ENCODE measurements around the gene TNFRSF17. TPM values are rescaled to one million over a fixed set of nuclear protein-coding genes. Genes with fewer than 3 reads are reported as not detected.
A peak's percentile ranks its signal among the peaks of the same experiment; 100 is the strongest.

TNFRSF17 gene
- total RNA-seq, 1 experiment from 2014 or later = not detected

DNA sequence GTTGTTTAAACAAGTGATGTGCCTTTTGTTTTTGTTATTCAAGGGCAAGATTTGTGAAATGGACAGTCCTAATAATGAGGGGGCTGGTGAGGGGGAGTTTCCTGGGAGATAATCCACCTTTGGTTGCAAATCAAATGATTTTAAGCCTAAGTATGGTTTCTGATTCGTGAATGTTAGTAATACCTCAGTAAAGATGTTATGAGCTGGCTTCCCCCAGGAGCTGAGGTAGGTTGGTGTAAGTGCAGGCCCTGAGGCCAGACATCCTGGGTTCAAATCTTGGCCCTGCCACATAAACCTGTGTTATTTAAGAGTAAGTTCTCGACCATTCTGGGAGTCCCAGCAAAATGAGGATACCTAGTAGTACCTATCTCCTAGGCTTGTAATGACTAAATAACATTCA is 13.1 kb downstream of the TNFRSF17 start:
- H3K9me3 Mint-ChIP-seq = no peaks in the 10 kb centered on the region
- CTCF ChIA-PET = interaction anchor here (1.6 kb wide), 2 partner anchors 10 to 90 kb away, joined by 5 to 10 read pairs; no protein-coding TSS in a partner anchor
- TF ChIP-seq ZNF317 (CRISPR knock-in tag; IDR thresholded peaks at IDR 0.05; ENCODE audit: borderline replicate concordance, low read depth) (no peak), TEAD1 (CRISPR knock-in tag; IDR thresholded peaks at IDR 0.05) (no peak), ZNF219 (CRISPR knock-in tag; IDR thresholded peaks at IDR 0.05; ENCODE audit: borderline replicate concordance) (no peak), RORB (CRISPR knock-in tag; IDR thresholded peaks at IDR 0.05) (no peak), NR1H2 (CRISPR knock-in tag; IDR thresholded peaks at IDR 0.05) (no peak), RELA (CRISPR knock-in tag; IDR thresholded peaks at IDR 0.05; ENCODE audit: borderline replicate concordance) (no peak), ZNF121 (CRISPR knock-in tag; IDR thresholded peaks at IDR 0.05) (no peak), EMX1 (CRISPR knock-in tag; IDR thresholded peaks at IDR 0.05) (no peak), HMGA2 (CRISPR knock-in tag; IDR thresholded peaks at IDR 0.05) (no peak)
- TF ChIP-seq, protein P1, sequence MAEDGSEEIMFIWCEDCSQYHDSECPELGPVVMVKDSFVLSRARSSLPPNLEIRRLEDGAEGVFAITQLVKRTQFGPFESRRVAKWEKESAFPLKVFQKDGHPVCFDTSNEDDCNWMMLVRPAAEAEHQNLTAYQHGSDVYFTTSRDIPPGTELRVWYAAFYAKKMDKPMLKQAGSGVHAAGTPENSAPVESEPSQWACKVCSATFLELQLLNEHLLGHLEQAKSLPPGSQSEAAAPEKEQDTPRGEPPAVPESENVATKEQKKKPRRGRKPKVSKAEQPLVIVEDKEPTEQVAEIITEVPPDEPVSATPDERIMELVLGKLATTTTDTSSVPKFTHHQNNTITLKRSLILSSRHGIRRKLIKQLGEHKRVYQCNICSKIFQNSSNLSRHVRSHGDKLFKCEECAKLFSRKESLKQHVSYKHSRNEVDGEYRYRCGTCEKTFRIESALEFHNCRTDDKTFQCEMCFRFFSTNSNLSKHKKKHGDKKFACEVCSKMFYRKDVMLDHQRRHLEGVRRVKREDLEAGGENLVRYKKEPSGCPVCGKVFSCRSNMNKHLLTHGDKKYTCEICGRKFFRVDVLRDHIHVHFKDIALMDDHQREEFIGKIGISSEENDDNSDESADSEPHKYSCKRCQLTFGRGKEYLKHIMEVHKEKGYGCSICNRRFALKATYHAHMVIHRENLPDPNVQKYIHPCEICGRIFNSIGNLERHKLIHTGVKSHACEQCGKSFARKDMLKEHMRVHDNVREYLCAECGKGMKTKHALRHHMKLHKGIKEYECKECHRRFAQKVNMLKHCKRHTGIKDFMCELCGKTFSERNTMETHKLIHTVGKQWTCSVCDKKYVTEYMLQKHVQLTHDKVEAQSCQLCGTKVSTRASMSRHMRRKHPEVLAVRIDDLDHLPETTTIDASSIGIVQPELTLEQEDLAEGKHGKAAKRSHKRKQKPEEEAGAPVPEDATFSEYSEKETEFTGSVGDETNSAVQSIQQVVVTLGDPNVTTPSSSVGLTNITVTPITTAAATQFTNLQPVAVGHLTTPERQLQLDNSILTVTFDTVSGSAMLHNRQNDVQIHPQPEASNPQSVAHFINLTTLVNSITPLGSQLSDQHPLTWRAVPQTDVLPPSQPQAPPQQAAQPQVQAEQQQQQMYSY (CRISPR knock-in tag; IDR thresholded peaks at IDR 0.05) = no peak
- TF ChIP-seq, protein P2, sequence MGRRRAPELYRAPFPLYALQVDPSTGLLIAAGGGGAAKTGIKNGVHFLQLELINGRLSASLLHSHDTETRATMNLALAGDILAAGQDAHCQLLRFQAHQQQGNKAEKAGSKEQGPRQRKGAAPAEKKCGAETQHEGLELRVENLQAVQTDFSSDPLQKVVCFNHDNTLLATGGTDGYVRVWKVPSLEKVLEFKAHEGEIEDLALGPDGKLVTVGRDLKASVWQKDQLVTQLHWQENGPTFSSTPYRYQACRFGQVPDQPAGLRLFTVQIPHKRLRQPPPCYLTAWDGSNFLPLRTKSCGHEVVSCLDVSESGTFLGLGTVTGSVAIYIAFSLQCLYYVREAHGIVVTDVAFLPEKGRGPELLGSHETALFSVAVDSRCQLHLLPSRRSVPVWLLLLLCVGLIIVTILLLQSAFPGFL (CRISPR knock-in tag; IDR thresholded peaks at IDR 0.05; ENCODE audit: borderline replicate concordance) = no peak
- H3K27me3 Mint-ChIP-seq (ENCODE audit: low read depth) = no peaks in the 10 kb centered on the region
- POLR2A ChIA-PET = no interaction called here
- H3K4me3 Mint-ChIP-seq = peak overlapping the region; percentile 100
- peaks cover 22% of the 10 kb centered on the region for H3K4me1 Mint-ChIP-seq
- no peak overlapping the region for H3K27ac Mint-ChIP-seq
- ATAC-seq (no peak), DNase-seq (ENCODE audit: low spot score) (no peak)
- no peaks in the 10 kb centered on the region; the same call in 1 of the 2 replicates for H3K36me3 Mint-ChIP-seq

DNA sequence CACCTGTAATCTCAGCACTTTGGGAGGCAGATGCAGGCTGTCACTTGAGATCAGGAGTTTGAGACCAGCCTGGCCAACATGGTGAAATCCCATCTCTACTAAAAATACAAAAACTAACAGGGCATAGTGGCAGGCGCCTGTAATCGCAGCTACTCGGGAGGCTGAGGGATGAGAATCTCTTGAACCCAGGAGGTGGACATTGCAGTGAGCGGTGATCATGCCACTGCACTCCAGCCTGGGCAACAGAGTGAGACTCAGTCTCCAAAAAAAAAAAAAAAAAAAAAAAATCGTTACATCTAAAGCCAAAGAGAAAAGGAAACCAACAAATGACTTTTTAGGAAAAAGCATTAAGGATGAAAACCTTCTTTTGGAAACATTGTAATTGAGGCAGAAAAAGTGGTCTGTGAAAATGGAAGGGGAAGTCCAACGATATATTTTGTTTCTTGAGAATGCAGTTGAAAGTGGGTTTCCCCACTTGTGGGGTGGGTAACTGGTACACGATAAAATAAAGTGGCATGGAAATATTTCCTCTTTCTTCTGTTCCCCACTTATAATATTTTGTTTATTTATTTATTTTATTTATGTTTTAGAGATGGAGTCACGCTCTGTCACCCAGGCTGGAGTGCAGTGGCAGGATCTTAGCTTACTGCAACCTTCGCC is 14.1 kb downstream of the TNFRSF17 start:
- Mint-ChIP-seq H3K4me1 (peaks cover 22% of the 10 kb centered on the region), H3K27me3 (ENCODE audit: low read depth) (no peaks in the 10 kb centered on the region), H3K27ac (no peak overlapping the region), H3K9me3 (no peaks in the 10 kb centered on the region), H3K4me3 (no peak overlapping the region), H3K36me3 (no peaks in the 10 kb centered on the region)
- no peak for DNase-seq (ENCODE audit: low spot score)
- POLR2A ChIA-PET = interaction anchor here (0.5 kb wide), 1 partner anchor 133 kb away, joined by 3 read pairs; no protein-coding TSS in a partner anchor
- TF ChIP-seq FOXJ3 (CRISPR knock-in tag; IDR thresholded peaks at IDR 0.05; ENCODE audit: borderline replicate concordance) (no peak), OVOL2 (CRISPR knock-in tag; IDR thresholded peaks at IDR 0.05; ENCODE audit: borderline replicate concordance) (no peak), TP53 (CRISPR knock-in tag; IDR thresholded peaks at IDR 0.05) (no peak)
- TF ChIP-seq, protein P3, sequence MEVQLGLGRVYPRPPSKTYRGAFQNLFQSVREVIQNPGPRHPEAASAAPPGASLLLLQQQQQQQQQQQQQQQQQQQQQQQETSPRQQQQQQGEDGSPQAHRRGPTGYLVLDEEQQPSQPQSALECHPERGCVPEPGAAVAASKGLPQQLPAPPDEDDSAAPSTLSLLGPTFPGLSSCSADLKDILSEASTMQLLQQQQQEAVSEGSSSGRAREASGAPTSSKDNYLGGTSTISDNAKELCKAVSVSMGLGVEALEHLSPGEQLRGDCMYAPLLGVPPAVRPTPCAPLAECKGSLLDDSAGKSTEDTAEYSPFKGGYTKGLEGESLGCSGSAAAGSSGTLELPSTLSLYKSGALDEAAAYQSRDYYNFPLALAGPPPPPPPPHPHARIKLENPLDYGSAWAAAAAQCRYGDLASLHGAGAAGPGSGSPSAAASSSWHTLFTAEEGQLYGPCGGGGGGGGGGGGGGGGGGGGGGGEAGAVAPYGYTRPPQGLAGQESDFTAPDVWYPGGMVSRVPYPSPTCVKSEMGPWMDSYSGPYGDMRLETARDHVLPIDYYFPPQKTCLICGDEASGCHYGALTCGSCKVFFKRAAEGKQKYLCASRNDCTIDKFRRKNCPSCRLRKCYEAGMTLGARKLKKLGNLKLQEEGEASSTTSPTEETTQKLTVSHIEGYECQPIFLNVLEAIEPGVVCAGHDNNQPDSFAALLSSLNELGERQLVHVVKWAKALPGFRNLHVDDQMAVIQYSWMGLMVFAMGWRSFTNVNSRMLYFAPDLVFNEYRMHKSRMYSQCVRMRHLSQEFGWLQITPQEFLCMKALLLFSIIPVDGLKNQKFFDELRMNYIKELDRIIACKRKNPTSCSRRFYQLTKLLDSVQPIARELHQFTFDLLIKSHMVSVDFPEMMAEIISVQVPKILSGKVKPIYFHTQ (CRISPR knock-in tag; IDR thresholded peaks at IDR 0.05) = no peak
- CTCF ChIA-PET = interaction anchor here (1.6 kb wide), 1 partner anchor 89 kb away, joined by 10 read pairs; no protein-coding TSS in a partner anchor
- no peak for ATAC-seq
